HL-60/S4 treated with retinoic acid at 250 ng/mL for 4 days and 3 days (cell line): ENCODE results near the gene AP3D1.
"Not testable (repeated sequence)": the region's sequence is repeated elsewhere in the genome, so short reads cannot be mapped to it uniquely, and the experiment has no call there.

Source experiments
- in situ Hi-C: fragments of 300-500 bp; cut with MboI; formaldehyde crosslinking; loops from 2 replicates; pipeline ENCODE4 v1.7.0; 2022; ENCODE audit warnings: low sequenced_read_pairs

The AP3D1 gene

DNA sequence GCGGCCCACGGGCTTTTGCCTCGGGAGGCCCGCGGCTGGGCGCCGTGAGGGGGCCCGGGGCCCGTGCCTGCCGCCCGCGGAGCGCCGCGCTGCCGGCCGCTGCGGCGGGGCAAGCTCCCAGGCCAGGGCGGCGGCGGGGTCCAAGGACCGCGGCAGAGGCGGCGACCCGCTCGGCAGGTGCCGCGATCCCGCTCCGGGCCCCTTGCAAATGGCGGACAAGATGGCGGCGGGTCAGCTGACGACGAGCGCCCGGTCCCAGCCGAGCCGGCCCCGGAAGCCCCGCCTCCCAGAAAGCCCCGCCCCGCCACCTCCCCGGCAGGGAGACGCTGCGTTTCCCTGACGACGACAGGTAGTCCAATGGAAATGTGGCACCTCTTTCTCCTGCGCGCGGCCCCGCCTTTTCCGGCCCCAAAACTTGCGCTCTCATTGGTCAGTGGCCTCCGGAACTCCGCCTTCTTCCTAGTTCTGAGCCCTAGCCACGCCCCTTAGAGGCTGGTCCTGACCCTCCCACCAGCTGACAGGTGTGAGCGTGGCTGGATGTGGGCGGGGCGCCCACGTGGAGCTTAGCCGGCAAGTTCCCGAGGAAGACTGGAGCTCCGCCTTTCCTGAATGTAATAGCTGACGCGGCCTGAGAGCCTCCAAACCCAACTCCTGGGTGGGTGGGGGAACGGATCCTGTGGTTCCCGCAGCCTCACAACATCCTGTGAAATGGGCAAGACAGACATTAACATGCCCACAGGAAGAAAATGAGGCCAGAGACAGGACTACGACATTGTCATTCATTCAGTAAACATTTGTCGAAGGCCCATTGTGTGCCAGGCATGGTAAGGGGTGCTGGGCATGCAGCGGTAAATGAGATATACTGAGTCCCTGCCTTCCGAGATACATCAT lies at the start of gene AP3D1:
AP3D1 (minus strand) TSS at position 228 of the 891 bp plus-strand sequence. CDS start 232 bp downstream, outside the sequence.
- in situ Hi-C loops: no loop called here

DNA sequence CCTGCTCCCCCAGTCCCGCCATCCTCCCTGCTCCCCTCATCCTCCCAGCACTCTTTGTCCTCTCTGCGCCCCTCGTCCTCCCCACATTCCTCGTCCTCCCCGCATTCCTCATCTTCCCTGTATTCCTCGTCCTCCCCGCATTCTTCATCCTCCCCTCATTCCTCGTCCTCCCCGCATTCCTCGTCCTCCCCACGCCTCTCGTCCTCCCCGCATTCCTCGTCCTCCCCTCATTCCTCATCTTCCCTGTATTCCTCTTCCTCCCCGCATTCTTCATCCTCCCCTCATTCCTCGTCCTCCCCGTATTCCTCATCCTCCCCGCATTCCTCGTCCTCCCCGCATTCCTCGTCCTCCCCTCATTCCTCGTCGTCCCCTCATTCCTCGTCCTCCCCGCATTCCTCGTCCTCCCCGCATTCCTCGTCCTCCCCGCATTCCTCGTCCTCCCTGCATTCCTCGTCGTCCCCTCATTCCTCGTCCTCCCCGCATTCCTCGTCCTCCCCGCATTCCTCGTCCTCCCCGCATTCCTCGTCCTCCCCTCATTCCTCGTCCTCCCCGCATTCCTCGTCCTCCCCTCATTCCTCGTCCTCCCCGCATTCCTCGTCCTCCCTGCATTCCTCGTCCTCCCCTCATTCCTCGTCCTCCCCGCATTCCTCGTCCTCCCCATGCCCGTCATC lies 49.4 kb upstream of the AP3D1 start:
- in situ Hi-C loops: not testable (repeated sequence)

DNA sequence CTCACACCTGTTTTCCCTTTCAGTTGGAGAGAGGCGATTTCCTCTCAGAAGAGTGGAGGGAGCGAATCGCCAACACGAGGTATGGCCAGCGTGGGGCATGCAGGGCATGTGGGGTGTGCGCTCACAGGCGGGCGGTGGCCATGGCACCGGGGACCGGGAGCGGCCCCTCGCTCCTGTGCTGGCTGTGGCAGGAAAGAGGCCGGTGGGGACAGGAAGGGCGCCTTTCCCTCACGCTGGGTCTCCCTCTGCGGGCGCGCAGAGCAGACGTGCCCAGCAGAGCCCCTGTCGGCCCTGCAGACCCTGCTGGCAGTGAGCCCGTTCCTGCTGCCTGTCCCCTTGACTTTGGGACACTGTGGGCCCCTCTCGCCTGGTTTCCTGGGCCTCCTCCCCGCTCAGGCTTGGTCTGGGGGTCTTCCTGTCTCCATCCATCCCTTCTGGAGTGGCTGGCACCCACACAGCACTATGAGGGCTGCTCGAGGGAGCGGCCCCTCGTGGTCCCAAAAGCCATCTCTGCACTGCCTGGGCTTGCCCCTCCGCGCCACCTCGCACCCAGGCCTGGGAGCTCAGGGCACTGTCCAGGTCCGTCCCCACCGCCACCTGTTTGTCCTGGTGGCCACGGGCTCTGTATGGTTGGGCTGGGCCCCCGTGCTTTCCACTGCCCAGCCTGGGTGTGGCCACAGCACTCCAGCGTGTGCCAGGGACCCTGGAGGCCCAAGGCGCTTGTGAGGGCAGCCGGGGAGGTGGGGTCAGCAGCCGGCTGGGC lies 48.7 kb upstream of the AP3D1 start:
- in situ Hi-C loops: no loop called here

DNA sequence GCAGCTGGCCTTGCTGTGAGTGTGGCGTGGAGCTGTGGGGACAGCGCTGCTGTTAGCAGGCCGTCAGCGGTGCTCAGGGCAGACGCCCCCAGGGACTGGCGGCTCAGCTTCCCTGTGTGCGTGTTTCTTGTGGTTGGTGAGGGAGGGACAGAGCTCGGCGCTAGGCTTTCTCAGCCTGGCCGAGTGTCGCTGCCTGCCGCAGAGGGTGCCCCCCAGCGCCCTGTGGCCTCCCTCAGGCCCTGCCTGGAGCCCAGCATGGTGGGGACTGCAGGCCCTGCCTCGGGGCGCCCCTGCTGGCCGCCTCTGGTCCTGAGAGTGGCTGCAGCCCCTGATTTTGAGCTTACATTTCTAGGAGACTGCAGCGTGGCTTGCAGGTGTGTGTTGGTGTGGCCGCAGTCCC lies 47.8 kb upstream of the AP3D1 start:
- in situ Hi-C loops: no loop called here

DNA sequence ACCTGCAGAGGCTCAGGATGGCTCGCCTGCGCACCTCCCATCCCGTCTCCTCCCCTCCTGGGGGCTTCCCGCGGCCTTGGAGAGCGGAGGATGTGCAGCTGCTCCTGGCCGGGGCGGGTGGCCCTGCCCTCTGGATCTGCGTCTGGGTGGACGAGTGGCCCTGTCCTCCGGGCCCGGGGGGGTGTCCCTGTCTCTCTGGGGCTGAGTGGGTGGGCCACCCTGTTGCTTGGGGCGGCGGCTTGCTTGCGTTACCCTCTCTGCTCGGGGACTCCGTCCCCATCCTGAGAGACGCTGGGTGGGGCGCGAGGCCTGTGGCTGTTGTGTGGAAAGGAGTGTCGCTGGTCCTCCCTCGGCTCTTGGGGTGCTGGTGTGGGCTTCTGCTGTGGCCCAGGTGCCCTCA lies 47.0 kb upstream of the AP3D1 start:
- in situ Hi-C loops: no loop called here

DNA sequence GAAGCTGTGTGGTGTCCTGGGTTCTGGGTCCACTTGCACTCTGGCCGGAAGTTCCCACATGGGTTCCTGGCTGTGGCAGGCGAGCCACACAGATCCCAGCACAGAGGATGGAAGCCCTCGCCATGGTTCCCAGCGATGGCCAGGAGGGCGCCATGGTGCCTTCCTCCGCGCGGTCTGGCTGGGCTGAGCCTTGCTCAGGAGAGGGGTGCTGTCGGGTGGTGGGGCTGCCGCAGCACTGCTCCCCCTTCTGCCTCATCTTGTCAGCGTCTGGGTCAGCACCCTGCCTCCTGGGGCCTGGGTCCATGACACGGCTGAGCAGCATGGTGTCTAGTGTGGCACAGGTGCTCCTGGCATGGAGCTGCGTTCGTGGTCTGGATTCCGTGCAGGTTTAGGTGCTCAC lies 45.9 kb upstream of the AP3D1 start:
- in situ Hi-C loops: no loop called here

DNA sequence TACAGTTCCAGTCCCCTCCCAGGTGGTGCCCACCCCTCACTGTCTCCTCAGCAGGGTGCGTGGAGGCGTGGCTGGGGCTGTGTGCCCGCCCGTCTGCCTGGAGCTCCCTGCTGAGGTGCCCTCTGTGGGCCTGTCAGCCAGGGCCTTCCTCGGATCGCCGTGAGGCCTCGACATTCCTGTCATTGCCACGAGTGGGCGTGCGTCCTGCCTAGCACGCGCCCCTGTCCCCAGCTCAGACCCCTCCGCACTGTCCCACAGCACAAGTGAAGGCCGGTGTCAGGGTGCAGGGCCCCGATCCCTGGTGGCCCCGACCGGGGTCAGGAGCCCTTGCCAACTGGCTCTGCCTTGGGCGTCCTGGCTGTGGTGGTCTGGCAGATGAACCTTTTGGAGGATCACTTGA lies 44.5 kb upstream of the AP3D1 start:
- in situ Hi-C loops: no loop called here

DNA sequence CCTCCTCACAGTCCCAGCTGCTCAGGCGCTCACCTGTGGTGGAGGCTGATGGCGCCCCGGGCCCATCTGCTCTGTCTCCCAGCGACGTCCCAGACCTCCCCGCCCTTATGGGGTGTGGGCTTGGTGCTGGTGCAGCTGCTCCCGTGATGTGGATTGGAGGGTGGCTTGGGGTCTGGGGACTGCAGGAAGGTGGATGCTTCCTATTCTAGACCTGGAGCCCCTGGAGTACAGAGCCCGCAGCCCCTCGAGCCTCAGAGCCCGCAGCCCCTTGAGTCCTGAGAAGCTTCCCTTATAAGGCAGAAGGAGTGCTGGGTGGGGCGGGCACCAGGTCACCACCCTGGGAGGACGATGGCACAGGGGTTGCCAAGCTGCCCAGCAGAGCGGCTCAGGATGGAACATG lies 44.0 kb upstream of the AP3D1 start:
- in situ Hi-C loops: no loop called here

DNA sequence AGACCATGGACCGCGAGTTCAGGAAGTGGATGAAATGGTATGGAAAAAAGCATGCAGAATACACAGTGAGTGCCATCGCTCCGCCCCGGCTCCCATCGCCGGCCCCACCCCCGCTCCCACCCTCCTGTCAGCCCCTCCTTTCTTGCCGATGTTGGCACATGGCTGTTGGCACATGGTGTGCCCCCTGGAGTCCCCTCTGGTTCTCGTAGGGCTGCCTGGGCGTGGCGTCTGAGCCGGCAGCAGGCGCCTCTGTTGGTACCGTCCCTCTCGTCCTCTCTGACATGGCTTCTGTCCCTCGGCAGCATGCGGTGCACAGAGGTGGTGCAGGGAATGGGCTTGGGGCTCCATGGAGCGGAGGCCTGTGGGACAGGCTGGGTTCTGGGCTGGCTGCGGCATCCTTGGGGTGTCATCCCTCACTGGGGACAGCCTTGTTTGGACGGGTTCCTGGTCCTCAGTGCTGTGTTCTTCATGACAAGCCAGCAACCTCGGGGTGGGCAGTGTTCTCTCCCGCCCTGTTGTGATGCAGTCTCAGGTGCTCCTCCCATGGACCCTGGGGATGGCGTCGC lies 43.2 kb upstream of the AP3D1 start:
- in situ Hi-C loops: no loop called here

DNA sequence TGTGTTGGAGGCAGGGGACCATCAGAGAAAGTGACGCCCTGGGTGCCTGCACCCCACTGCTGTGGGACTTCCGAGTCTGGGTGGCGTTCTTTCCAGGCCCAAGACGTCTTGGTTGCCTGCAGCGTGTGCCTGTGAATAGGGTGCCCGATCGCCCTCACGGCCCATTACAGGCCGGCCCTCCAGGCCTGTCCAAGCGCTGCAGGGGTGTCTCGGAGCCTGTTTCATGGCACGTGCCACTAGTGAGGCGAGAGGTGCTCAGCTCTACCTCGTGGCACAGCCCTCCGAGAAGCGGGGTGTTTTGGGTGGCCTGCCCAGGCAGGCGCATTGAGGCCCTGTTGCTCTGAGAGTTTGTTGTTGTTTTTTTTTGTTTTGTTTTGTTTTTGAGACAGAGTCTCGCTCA lies 42.4 kb upstream of the AP3D1 start:
- in situ Hi-C loops: no loop called here

DNA sequence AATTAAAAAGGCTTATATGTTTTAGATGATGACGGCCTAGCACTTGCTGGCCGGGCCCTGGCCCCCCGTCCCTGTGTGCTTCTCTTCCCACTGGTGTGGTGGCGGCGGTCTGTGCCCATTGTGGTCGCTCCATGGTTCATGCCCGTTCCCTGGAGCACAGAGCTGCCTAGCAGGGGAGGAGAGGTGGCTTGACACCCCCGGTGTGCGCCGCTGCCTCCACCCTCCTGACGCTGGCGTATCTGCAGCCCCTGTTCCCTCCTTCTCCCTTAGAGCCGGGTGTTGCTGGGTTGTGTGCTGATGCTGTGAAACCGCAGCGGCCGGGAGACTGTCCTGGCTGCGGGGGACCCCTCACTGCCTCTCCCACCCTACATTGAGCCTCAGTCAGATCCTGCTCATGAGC lies 41.5 kb upstream of the AP3D1 start:
- in situ Hi-C loops: no loop called here

DNA sequence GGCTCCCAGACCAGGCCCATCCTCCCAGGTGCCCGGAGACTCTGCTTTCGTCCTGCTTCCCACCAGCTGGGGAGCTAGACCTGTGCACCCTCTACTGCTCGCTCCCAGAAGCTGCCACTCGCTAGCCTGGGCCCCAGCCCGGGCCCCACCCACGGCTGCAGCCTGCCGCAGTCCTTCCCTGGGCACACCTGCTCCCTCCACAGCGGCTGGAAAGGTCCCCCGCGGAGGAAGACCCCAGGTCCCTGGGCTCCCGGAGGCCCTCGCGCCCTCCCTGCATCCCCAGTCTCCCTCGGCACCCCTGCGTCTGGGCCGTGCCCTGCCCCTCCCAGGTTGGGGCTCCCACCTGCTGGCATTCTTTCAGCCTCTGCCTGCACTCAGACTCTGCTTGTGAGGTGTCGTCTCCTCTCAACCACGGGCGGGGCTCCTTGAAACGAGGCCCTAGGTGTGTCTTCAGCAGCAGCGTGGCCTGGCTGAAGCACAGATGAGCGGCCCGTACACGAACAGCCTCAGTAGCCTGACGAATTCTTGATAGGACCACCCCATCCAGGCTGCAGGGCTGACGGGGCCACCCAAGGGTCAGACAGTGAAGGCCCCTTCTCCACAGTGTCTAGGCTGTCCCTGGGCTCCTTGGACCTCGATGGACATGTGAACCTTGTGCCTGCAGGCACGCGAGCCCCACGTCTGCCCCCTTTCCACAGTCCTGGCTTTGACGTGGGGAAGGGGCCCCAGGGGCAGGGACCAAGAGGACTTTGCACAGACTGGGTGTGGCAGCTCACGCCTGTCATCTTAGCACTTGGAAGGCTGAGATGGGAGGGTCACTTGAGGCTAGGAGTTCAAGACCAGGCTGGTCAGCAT lies 40.3 kb upstream of the AP3D1 start:
- in situ Hi-C loops: no loop called here

DNA sequence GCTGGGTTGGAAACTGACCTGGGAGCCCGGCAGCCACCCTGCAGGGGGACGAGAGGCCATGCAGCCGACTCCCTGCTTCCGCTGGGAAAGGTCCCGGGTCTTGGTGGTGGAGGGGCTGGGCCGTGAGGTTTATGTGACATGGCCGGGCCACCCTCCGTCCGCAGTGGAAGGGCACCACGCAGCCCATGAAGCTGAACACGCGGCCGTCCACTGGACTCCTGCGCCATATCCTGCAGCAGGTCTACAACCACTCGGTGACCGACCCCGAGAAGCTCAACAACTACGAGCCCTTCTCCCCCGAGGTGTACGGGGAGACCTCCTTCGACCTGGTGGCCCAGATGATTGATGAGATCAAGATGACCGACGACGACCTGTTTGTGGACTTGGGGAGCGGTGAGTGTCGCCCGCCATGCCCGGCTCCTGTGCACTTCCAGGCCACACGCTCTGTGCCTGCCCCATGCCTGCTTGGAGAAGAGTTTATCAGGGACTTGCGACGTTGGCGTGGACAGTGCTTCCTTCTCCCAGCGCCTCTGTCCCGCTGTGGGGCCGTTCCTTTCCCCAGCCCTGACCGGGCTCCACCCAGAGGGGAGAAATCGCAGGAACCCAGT lies 39.6 kb upstream of the AP3D1 start:
- in situ Hi-C loops: no loop called here

DNA sequence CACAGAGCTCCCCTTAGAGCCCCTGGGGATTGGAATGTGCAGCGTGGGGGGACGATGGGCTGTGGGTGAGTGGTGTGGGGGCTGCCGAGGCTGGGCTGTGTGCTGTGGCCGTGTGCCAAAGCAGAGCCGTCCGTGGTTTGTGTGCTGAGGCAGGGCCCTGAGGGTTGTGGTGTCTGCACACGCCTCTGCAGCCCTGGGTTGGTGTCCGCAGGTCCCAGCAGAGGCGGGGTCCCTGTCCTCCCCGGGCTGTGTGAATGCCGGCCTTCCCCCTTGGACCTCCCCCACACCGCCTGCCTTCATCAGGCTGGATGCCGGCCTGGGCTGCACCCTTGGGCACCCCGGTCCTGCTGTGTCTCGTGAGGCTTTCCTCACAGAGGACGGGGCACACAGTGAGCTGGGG lies 38.5 kb upstream of the AP3D1 start:
- in situ Hi-C loops: no loop called here

DNA sequence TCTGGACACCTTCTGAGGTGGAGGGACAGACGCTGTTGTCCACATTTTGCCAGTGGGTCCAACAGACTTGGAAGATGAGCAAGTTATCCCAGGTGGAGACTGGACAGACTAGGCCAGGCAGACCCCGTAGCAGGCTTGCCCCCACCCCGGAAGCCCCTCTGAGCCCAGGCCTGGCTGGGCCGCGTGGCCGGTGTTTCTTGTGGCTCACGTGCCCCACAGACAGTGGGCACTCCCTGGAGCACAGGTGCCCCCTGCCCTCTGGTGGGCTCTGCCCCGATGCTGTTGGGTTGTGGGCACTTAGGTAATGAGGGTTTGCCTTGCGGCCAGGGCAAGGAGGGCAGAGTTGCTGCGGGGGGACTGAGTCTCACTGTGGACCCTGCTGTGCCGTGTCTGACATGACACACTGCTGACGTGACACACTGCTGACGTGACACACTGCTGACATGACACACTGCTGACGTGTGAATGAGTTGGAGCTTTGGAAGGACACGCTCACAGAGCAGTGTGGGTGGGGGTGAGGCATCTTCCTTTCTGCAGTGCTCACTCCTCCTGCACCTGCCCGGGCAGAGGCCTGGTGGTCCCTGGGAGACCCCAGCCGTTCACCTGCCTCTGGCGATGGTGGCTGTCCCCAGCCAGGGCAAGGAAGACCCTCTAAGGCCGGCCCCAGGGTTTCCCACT lies 37.5 kb upstream of the AP3D1 start:
- in situ Hi-C loops: no loop called here

DNA sequence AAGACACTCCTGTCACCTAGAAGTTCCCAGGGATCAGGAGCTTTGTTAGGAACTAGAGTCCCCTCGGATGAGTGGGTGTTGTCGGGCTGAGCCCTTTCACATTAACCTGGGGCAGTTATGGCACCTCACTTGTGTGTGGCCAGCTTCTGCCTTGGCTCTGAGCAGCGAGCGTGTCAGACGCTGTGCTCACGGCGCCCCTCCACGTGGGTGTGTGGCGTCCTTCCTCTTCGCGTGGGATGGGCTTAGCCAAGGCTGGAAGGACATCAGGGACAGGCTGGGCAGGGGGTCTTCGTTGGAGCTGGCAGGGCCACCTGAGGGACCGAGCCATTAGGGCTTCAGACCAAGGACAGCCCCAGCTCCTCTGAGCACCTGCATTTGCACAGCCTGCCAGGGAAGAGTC lies 35.8 kb upstream of the AP3D1 start:
- in situ Hi-C loops: no loop called here

DNA sequence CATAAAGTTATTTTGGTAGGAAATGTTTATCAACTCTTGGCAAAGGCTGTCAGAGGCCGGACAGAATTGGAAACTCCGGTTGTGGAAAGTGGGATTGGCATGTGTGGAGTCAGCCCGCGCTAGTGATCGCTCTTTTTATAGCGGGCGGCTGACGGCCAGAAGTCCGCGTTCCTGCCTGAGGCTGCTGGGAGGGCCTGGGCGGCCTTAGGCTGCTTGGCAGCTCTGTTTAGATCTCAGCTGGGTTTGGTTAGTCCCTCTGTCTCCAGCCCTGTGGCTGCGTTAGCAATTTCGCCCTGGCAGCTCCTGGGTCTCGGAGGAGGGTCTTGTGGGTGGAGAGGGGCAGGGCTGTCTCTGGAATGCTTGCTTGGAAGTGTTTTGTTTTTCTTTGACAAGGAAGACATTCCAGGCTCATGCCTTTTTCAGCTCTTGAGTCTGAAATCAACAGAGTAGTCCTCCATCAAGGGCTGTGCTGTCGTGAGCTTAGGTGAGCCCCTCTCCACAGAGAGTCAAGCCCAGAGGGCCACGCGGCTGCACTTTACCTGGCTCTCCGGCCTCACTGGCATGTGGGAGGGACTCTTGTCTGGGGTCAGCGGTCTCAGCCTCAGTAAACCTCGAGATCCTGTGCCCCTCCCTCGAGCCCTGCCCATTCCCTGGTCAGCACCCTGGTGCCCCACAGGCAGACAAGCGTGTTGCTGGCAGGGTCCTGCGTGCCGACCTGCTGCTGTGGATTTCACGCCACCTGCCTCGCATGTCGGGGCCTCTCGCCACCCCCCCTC lies 34.9 kb upstream of the AP3D1 start:
- in situ Hi-C loops: no loop called here

DNA sequence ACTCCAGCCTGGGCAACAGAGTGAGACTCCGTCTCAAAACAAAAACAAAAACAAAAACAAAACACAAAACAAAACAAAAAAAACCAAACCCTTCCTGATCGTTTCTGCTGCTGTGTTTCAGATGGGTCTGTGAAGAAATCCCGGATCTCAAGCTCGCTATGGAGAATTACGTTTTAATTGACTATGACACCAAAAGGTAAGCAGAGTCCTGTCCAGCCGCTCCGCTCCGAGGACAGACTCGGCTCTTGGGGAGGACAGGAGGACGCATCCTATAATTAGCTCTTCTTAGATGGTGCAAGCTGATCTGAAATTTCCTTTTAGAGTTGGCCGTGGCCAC lies 34.3 kb upstream of the AP3D1 start:
- in situ Hi-C loops: no loop called here
